Spinal cord (tissue), 10 donors: ENCODE data around the gene ABT1. TPM values are rescaled to one million over a fixed set of nuclear protein-coding genes. Genes with fewer than 3 reads are reported as not detected.
A peak's percentile ranks its signal among the peaks of the same experiment; 100 is the strongest.

ENCODE experiments used
- DNase-seq, 6 donors: peaks; one replicate each; pipeline versions ENCODE4 v3.0.0 to v3.0.0-alpha.2; 2013 to 2015; ENCODE audit warnings: low spot score in 6 of 6, low read depth in 4 of 6
- H3K27ac ChIP-seq: one replicate; pipeline ENCODE4 v1.5.1; 2013; ENCODE audit warnings: low read depth, low read length, control low read depth
- H3K27me3 ChIP-seq: one replicate; pipeline ENCODE4 v1.6.1; 2013; ENCODE audit warnings: low read length; ENCODE audit not compliant: control insufficient read depth, insufficient read depth
- H3K36me3 ChIP-seq: one replicate; pipeline ENCODE4 v1.6.1; 2013; ENCODE audit warnings: low read length; ENCODE audit not compliant: control insufficient read depth, insufficient read depth
- H3K4me1 ChIP-seq: one replicate; pipeline ENCODE4 v1.6.1; 2013; ENCODE audit warnings: low read length; ENCODE audit not compliant: control insufficient read depth, insufficient read depth
- H3K4me3 ChIP-seq: one replicate; pipeline ENCODE4 v1.5.1; 2013; ENCODE audit warnings: low read depth, low read length, control low read depth
- H3K9me3 ChIP-seq: one replicate; pipeline ENCODE4 v1.6.1; 2013; ENCODE audit warnings: low read length; ENCODE audit not compliant: control insufficient read depth, insufficient read depth
- WGBS: methylation state at CpG from one replicate; pipeline ENCODE4 v1.1.5; 2013; ENCODE audit warnings: missing lambda C conversion rate; ENCODE audit not compliant: insufficient coverage; 5-methylcytosine and 5-hydroxymethylcytosine counted together
- polyA plus RNA-seq, 2 donors: library from polyadenylated mRNA; unstranded; fragments of 120-200 nt; gene quantifications; one replicate each; pipeline ENCODE4 v1.2.1, GENCODE V29; 2013; ENCODE audit not compliant: insufficient read length in 2 of 2
- total RNA-seq, 2 donors: library from RNA; depleted of rRNA in 1 of 2; stranded (reverse); fragments of 120-200 nt in 1 of 2; fragments of >200 nt in 1 of 2; gene quantifications; one replicate each; pipeline versions ENCODE4 v1.2.3 to v1.2.4, GENCODE V29; 2013 to 2014
- donor health status: healthy.

Gene ABT1
- total and polyA plus RNA-seq, 4 donors = 8.7 to 11.2 (median 10.8) TPM

DNA sequence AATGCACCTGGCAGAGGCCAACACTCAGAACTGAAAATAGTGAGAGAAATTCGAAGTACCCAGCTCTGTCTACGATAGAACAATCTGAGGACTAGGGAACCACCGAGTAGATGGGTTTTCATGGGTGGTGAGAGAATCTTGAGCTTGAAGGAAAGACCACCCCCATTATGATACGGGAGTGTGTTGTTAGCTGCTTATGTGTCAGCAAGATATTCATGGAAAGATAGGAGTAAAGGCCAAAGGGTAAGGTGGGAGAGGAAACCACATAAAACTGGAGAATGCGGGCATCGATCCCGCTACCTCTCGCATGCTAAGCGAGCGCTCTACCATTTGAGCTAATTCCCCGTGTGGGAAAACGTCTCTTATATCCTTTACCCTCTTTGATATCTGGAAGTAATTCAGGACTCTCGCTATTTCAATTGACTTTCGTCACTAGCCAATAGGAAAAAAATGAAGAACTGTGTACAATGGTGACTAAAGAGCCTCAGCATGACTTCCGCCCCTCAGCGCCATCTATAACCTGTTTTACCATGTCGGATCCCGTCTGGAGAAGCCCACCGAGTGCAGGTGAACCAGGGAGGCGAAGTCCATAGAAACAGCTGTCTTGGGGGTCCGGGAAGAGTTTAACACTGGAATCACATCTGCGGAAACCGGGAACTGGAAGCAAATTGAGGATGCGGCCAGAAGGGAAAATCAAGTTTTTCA, 25.0 kb upstream of the ABT1 start:
- H3K4me3 ChIP-seq = peak overlapping the region; percentile 43

DNA sequence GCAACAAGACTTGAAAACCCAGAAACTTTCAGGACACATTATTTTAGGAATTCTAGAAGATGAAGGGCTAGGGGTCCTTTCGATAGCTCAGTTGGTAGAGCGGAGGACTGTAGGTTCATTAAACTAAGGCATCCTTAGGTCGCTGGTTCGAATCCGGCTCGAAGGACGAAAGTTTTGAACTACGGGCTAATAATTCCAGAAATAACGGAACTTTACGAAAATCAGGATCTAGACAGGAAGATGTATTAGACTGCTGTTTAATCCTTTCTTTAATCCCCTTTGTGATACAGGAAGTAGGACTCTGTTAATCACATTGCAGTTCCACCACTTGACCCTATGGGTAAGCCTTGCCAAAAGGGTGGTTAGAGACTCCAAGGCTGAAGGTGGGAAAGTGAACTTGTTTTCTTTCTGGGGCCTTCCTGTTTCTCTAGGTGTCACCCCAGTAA, 21.2 kb upstream of the ABT1 start:
- Histone ChIP-seq H3K9me3 (peaks cover 4% of the 10 kb centered on the region), H3K4me3 (no peak overlapping the region), H3K4me1 (peaks cover 10% of the 10 kb centered on the region), H3K36me3 (no peaks in the 10 kb centered on the region), H3K27ac (no peak overlapping the region), H3K27me3 (peaks cover 60% of the 10 kb centered on the region)
- no peak for DNase-seq
- 31% methylated on average over 8 of the region's 10 CpGs for WGBS

More for the DNA sequence above, 25.0 kb upstream of the ABT1 start:
- Histone ChIP-seq H3K9me3 (no peaks in the 10 kb centered on the region), H3K27me3 (peaks cover 36% of the 10 kb centered on the region), H3K27ac (peak overlapping the region; percentile 69), H3K36me3 (no peaks in the 10 kb centered on the region), H3K4me1 (peaks cover 8% of the 10 kb centered on the region)
- peak in 2 of 6 donors; percentile 90 to 95 for DNase-seq
- WGBS = 14% methylated on average over 13 of the region's 24 CpGs

DNA sequence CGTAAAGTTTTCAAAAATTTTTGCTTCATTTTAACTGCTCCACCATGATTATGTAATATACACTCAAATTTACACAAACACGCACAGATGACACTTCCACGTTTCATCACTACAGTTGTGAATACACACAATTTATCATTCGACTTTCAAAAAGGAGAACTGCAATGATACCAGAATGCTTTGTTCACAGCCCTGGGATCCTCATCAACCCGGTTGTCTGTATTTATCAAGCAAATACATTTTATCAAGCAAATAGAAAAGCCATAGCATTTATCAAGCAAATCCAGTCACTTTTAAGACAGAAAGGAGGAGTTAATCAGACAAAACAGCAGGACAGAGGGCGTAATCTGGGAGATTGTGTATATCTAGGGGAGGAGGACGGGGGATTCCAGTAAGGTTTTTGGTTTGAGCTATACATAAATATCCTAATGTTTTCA, 20.3 kb upstream of the ABT1 start:
- H3K4me3 ChIP-seq = no peak overlapping the region
- H3K36me3 ChIP-seq = no peaks in the 10 kb centered on the region
- peak in 1 of 6 donors; percentile 6 for DNase-seq
- H3K9me3 ChIP-seq = peaks cover 4% of the 10 kb centered on the region
- 61% methylated on average over 3 of the region's 7 CpGs for whole genome bisulfite sequencing
- H3K27ac ChIP-seq = no peak overlapping the region
- peaks cover 67% of the 10 kb centered on the region for H3K27me3 ChIP-seq
- peaks cover 10% of the 10 kb centered on the region for H3K4me1 ChIP-seq

DNA sequence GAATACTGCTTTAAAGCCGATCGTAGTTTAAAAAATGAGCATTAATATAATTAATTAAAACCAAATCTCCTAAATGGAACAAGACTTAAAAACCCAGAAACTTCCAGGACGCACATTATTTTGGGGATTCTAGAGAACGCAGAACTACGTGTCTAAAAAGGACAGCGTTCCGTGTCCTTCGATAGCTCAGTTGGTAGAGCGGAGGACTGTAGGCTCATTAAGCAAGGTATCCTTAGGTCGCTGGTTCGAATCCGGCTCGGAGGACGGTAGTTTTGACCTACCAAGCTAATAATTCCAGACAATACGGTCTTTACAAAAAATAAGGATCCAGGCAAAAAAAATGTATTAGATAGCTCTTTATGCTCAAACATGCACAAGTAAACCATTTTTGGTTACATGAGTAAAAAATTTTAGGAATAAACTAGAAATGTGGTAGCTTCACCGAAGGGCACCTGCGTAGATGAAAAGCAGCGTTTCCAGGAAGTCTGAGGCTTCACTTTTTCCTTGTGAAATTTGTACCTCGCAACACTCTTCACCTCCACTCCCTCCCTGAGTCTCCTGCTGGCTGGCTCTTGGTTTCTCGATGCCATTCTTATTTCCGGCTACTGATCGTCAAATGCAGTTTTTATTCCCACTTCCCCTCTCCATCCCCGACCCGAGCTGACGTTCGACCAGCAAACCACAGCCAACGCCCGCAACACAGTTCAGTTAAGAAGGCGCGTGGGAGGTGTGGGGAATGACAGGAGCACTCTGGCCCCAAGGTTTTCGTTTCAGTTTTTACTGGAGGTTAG, 19.6 kb upstream of the ABT1 start:
- DNase-seq = peak in 2 of 6 donors; percentile 66 to 71
- under 1% methylated on average over 16 of the region's 31 CpGs for WGBS
- Histone ChIP-seq H3K27me3 (peaks cover 72% of the 10 kb centered on the region), H3K36me3 (no peaks in the 10 kb centered on the region), H3K4me3 (peak overlapping the region; percentile 16), H3K27ac (no peak overlapping the region), H3K9me3 (peaks cover 4% of the 10 kb centered on the region), H3K4me1 (peaks cover 7% of the 10 kb centered on the region)

DNA sequence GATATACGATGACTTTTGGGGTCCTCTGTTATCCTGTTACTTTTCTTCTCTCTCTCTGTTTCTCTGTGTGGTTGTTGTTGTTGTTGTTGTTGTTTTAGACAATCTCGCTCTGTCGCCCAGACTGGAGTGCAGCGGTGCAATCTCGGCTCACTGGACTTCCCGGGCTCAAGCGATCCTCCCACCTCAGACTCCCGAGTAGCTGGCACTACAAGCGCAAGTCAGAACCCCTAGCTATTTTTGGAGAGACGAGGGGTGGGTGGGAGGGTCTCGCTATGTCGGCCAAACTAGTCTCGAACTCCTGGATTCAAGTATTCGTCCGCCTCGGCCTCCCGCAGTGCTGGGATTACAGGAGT, 19.1 kb upstream of the ABT1 start:
- Histone ChIP-seq H3K36me3 (no peaks in the 10 kb centered on the region), H3K4me1 (peaks cover 5% of the 10 kb centered on the region), H3K27ac (no peak overlapping the region), H3K9me3 (peaks cover 4% of the 10 kb centered on the region), H3K27me3 (peaks cover 74% of the 10 kb centered on the region), H3K4me3 (peak overlapping the region; percentile 16)
- DNase-seq = no peak
- WGBS = 17% methylated on average over 8 of the region's 17 CpGs

DNA sequence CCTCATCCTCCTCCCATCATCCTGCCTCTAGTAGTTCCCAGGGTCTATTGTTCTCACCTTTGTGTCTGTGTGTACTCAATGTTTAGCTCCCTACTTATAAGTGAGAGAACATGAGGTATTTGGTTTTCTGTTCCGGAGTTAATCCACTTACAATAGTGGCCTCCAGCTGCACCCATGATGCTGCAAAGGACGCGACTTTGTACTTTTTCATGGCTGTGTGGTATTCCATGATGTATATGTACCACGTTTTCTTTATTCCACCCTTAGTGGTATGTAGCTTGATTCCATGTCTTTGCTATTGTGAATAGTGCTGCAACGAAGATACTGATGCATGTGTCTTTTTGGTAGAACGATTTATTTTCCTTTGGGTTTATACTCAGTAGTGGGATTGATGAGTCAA, 18.5 kb upstream of the ABT1 start:
- peaks cover 4% of the 10 kb centered on the region for H3K9me3 ChIP-seq
- peaks cover 5% of the 10 kb centered on the region for H3K4me1 ChIP-seq
- no peak overlapping the region for H3K4me3 ChIP-seq
- no peaks in the 10 kb centered on the region for H3K36me3 ChIP-seq
- no peak for DNase-seq
- H3K27ac ChIP-seq = no peak overlapping the region
- WGBS = 100% methylated on average over 1 of the region's 6 CpGs
- H3K27me3 ChIP-seq = peaks cover 76% of the 10 kb centered on the region

DNA sequence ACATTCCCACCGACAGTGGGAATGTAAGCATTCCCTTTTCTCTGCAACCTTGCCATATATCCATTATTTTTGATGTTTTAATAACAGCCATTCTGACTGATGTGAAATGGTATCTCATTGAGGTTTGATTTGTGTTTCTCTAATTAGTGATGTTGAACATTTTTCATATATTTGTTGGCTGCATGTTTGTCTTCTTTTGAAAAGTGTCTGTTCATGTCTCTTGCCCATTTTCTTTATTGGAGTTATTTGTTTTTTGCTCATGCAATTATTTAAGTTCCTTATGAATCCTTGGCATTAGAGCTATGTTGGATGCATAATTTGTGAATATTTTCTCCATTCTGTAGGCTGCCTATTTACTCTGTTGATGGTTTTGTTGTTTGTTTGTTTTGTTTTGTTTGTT, 18.0 kb upstream of the ABT1 start:
- Histone ChIP-seq H3K27me3 (peaks cover 80% of the 10 kb centered on the region), H3K4me3 (no peak overlapping the region), H3K9me3 (peaks cover 4% of the 10 kb centered on the region), H3K36me3 (no peaks in the 10 kb centered on the region), H3K27ac (no peak overlapping the region), H3K4me1 (peaks cover 5% of the 10 kb centered on the region)
- WGBS = no CpG with 5 or more reads among the region's 1 CpG
- no peak for DNase-seq

DNA sequence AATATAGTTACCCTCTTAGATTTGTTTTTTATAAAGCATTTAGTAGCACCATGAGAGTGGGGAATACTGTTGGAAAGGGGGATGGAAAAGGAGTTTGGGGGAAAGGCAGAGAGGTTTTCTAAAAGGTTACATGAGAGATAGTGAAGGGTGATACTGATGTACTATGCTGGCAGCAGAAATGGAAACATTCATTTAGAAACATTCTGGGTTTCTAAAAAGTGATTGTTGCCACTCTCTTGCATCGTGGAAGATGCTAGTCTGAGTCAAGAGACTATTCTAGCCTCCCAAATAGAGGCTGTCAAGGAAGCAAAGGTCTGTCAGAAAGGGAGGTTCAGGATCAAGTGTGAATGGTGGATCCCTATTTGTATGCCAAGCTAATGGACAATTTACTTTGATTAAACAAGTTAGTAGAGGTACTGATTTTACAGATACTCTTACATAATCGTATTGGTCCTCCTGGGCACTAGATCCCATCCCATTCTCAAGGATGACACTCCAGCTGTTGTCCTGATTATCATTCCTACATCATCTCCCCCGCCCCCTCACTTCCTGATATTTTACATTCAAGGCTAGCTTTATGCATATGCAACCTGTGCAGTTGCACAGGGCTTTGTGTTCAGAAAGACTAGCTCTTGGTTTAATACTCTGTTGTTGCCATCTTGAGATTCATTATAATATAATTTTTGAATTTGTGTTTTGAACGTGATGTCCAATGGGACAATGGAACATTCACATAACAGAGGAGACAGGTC, 15.4 kb upstream of the ABT1 start:
- Histone ChIP-seq H3K4me3 (no peak overlapping the region), H3K27me3 (peaks cover 70% of the 10 kb centered on the region), H3K36me3 (no peaks in the 10 kb centered on the region), H3K4me1 (peaks cover 5% of the 10 kb centered on the region), H3K27ac (no peak overlapping the region), H3K9me3 (peaks cover 4% of the 10 kb centered on the region)
- WGBS = 59% methylated on average over 2 of the region's 4 CpGs
- no peak for DNase-seq

DNA sequence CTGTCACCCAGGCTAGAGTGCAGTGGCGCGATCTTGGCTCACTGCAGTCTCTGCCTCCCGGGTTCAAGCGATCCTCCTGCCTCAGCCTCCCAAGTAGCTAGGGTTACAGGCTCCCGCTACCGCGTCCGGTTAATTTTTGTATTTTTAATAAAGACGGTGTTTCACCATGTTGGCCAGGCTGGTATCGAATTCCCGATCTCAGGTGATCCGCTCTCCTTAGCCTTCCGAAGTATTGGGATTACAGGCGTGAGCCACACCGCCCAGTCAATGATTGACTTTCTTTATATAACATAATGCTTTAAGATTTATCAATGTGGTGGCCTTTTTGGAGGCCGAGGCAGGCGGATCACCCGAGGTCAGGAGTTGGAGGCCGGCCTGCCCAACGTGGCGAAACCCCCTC, 7.8 kb upstream of the ABT1 start:
- Histone ChIP-seq H3K9me3 (no peaks in the 10 kb centered on the region), H3K27me3 (peaks cover 37% of the 10 kb centered on the region), H3K27ac (no peak overlapping the region), H3K4me3 (no peak overlapping the region), H3K36me3 (no peaks in the 10 kb centered on the region), H3K4me1 (no peaks in the 10 kb centered on the region)
- WGBS = 100% methylated on average over 8 of the region's 21 CpGs
- DNase-seq = no peak
